Skeletal muscle satellite cell (primary cell): ENCODE results near the gene FHIT.

ENCODE experiments used
- H3K27me3 ChIP-seq: 2 replicates; pipeline ENCODE4 v1.7.0; 2013; ENCODE audit warnings: low read length; ENCODE audit not compliant: control insufficient read depth, insufficient read depth
- H3K36me3 ChIP-seq: 2 replicates; pipeline ENCODE4 v1.7.0; 2013; ENCODE audit warnings: mild to moderate bottlenecking, control low read depth, low read length; ENCODE audit not compliant: insufficient read depth
- H3K4me1 ChIP-seq: 2 replicates; pipeline ENCODE4 v1.7.0; 2013; ENCODE audit warnings: low read length; ENCODE audit not compliant: control insufficient read depth, insufficient read depth
- H3K4me2 ChIP-seq: 2 replicates; pipeline ENCODE4 v1.7.0; 2013; ENCODE audit warnings: mild to moderate bottlenecking, low read length
- H3K4me3 ChIP-seq: 2 replicates; pipeline ENCODE4 v1.7.0; 2013; ENCODE audit warnings: low read length
- H3K9ac ChIP-seq: 2 replicates; pipeline ENCODE4 v1.7.0; 2013; ENCODE audit warnings: mild to moderate bottlenecking, low read depth, low read length, moderate library complexity
- H3K9me3 ChIP-seq: replicated peaks from 2 replicates; pipeline ENCODE4 v1.7.0; 2013; ENCODE audit warnings: mild to moderate bottlenecking, control low read depth, low read length

The FHIT gene

DNA sequence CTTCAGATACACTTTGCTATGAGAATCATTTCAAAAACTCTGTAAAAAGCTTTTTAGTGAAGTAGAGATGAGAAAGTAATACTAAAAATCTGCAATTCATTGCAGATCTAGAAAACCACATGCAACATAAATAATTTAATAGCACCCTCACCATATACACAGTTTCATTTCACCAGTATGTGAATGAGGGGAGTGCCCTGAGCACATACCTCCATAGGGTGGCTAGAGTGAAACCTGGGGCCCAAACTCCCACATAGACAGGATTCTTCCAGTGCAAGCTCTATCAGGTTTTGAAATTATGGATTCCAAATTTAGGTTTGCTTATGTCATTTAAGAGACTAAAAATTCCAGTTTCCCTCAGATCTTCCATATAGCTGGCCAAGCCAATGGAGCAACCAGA is 1228.1 kb downstream of the FHIT start:
- Histone ChIP-seq H3K4me2 (no peak overlapping the region), H3K9me3 (no peaks in the 10 kb centered on the region), H3K4me1 (no peaks in the 10 kb centered on the region)

GRCh38 chr3:60017631-60018030 is 1233.6 kb downstream of the FHIT start:
- no peaks in the 10 kb centered on the region for H3K36me3 ChIP-seq
- H3K4me3 ChIP-seq: no peak overlapping the region
- H3K9ac ChIP-seq: no peak overlapping the region
- no peaks in the 10 kb centered on the region for H3K4me1 ChIP-seq
- no peaks in the 10 kb centered on the region for H3K27me3 ChIP-seq
- no peaks in the 10 kb centered on the region for H3K9me3 ChIP-seq
- H3K4me2 ChIP-seq: no peak overlapping the region

More for the DNA sequence above, 1228.1 kb downstream of the FHIT start:
- H3K27me3 ChIP-seq: no peaks in the 10 kb centered on the region
- H3K36me3 ChIP-seq: no peaks in the 10 kb centered on the region
- H3K4me3 ChIP-seq: no peak overlapping the region
- H3K9ac ChIP-seq: no peak overlapping the region

- Histone ChIP-seq H3K36me3 (no peaks in the 10 kb centered on the region), H3K9me3 (no peaks in the 10 kb centered on the region), H3K9ac (no peak overlapping the region), H3K4me2 (no peak overlapping the region), H3K27me3 (no peaks in the 10 kb centered on the region), H3K4me1 (no peaks in the 10 kb centered on the region), H3K4me3 (no peak overlapping the region)
Observed at GRCh38 chr3:60015032-60015705, 1236.1 kb downstream of the FHIT start.

- Histone ChIP-seq H3K4me3 (no peak overlapping the region), H3K4me2 (no peak overlapping the region), H3K27me3 (no peaks in the 10 kb centered on the region), H3K9me3 (no peaks in the 10 kb centered on the region), H3K9ac (no peak overlapping the region), H3K4me1 (no peaks in the 10 kb centered on the region), H3K36me3 (no peaks in the 10 kb centered on the region)
Observed at GRCh38 chr3:60013241-60013640, 1238.0 kb downstream of the FHIT start.

GRCh38 chr3:60011218-60011617 is 1240.0 kb downstream of the FHIT start:
- Histone ChIP-seq H3K27me3 (no peaks in the 10 kb centered on the region), H3K9me3 (no peaks in the 10 kb centered on the region), H3K4me1 (no peaks in the 10 kb centered on the region), H3K4me3 (no peak overlapping the region), H3K9ac (no peak overlapping the region), H3K36me3 (no peaks in the 10 kb centered on the region), H3K4me2 (no peak overlapping the region)

- Histone ChIP-seq H3K9ac (no peak overlapping the region), H3K36me3 (no peaks in the 10 kb centered on the region), H3K27me3 (no peaks in the 10 kb centered on the region), H3K4me3 (no peak overlapping the region), H3K4me1 (no peaks in the 10 kb centered on the region), H3K9me3 (no peaks in the 10 kb centered on the region), H3K4me2 (no peak overlapping the region)
Observed at GRCh38 chr3:60010781-60011180, 1240.5 kb downstream of the FHIT start.

- no peaks in the 10 kb centered on the region for H3K27me3 ChIP-seq
- no peaks in the 10 kb centered on the region for H3K4me1 ChIP-seq
- H3K36me3 ChIP-seq: no peaks in the 10 kb centered on the region
- H3K9me3 ChIP-seq: no peaks in the 10 kb centered on the region
- H3K4me2 ChIP-seq: no peak overlapping the region
- H3K9ac ChIP-seq: no peak overlapping the region
- H3K4me3 ChIP-seq: no peak overlapping the region
Observed at GRCh38 chr3:60009931-60010478, 1241.2 kb downstream of the FHIT start.

DNA sequence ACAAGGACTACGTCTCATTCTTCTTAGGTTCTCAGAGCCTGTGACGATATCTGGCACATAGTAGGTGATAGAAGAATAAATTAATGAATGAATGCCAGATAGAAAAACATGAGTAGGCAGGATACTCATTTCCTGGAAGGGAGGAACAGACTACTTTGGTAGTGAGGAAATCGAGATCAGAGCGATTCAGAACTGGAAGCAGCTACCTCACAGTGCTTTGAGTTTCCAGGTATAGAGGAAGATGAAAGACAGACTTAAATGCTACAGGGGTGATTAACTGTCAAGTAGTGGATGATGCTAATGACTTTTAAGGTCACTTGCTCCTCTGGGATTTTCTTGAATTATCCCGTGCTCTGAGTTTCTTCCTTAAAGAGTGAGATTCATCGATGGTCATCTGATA is 1249.9 kb downstream of the FHIT start:
- no peaks in the 10 kb centered on the region for H3K9me3 ChIP-seq
- no peaks in the 10 kb centered on the region for H3K36me3 ChIP-seq
- no peak overlapping the region for H3K9ac ChIP-seq
- no peaks in the 10 kb centered on the region for H3K4me1 ChIP-seq
- no peaks in the 10 kb centered on the region for H3K27me3 ChIP-seq
- no peak overlapping the region for H3K4me2 ChIP-seq
- no peak overlapping the region for H3K4me3 ChIP-seq

GRCh38 chr3:60000311-60001105 is 1250.7 kb downstream of the FHIT start:
- Histone ChIP-seq H3K4me1 (no peaks in the 10 kb centered on the region), H3K4me3 (no peak overlapping the region), H3K4me2 (no peak overlapping the region), H3K9ac (no peak overlapping the region), H3K36me3 (no peaks in the 10 kb centered on the region), H3K27me3 (no peaks in the 10 kb centered on the region), H3K9me3 (no peaks in the 10 kb centered on the region)

DNA sequence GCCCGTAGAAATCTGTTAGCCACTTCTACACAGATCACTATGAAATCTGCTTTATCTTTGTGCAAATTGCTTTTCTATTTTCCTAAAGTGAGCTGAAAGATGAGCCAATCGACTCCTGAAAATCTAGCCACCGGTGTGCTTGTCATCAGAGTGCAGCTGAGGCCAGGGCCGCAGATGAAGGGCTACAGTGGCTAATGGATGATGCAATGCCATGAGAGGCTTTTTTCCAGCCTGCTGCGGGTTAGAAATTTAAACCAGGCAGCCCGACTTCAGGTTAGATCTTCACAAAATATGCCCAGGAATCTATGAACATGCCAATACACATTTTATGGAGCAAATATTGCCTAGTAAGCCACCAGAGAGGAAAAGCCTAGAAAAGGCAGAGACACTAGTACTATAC is 1253.2 kb downstream of the FHIT start:
- H3K9me3 ChIP-seq: no peaks in the 10 kb centered on the region
- no peak overlapping the region for H3K9ac ChIP-seq
- H3K27me3 ChIP-seq: peaks cover 9% of the 10 kb centered on the region
- no peak overlapping the region for H3K4me2 ChIP-seq
- no peak overlapping the region for H3K4me3 ChIP-seq
- no peaks in the 10 kb centered on the region for H3K4me1 ChIP-seq
- H3K36me3 ChIP-seq: no peaks in the 10 kb centered on the region

- Histone ChIP-seq H3K4me3 (no peak overlapping the region), H3K4me2 (no peak overlapping the region), H3K27me3 (peaks cover 9% of the 10 kb centered on the region), H3K9ac (no peak overlapping the region), H3K36me3 (no peaks in the 10 kb centered on the region), H3K4me1 (no peaks in the 10 kb centered on the region), H3K9me3 (no peaks in the 10 kb centered on the region)
Observed at GRCh38 chr3:59997583-59997982, 1253.7 kb downstream of the FHIT start.
